Fibroblast of the conjunctiva (primary cell): ENCODE results near the gene PLEKHA3.

Source experiments
- DNase-seq: peaks from one replicate; pipeline ENCODE4 v3.0.0-alpha.2; 2010; ENCODE audit warnings: low read depth

The PLEKHA3 gene

GRCh38 chr2:178478439-178479274 lies 1.6 kb upstream of the PLEKHA3 start, which contains the start of gene FKBP7:
Gene FKBP7, minus strand, starts transcription at chr2:178478600. Its CDS starts 101 bp downstream, at chr2:178478499.
- DNase-seq = peak; percentile 46

GRCh38 chr2:178479275-178479616 lies 1.0 kb upstream of the PLEKHA3 start:
- no peak for DNase-seq

- DNase-seq = no peak
These were observed 465 bp upstream of the PLEKHA3 start for GRCh38 chr2:178479758-178480226.

GRCh38 chr2:178482437-178482836 lies 2.2 kb downstream of the PLEKHA3 start:
- DNase-seq = no peak

GRCh38 chr2:178484245-178485041 lies 4.2 kb downstream of the PLEKHA3 start:
- DNase-seq = no peak

- DNase-seq = no peak
These were observed 5.1 kb downstream of the PLEKHA3 start for GRCh38 chr2:178485356-178485755.

- no peak for DNase-seq
These were observed 11.4 kb downstream of the PLEKHA3 start for GRCh38 chr2:178491612-178492011.

- DNase-seq = no peak
These were observed 15.8 kb downstream of the PLEKHA3 start for GRCh38 chr2:178496049-178496448.

GRCh38 chr2:178498137-178498536 lies 17.9 kb downstream of the PLEKHA3 start:
- no peak for DNase-seq

- no peak for DNase-seq
These were observed 19.4 kb downstream of the PLEKHA3 start for GRCh38 chr2:178499640-178500039.

- no peak for DNase-seq
These were observed 22.5 kb downstream of the PLEKHA3 start for GRCh38 chr2:178502751-178503150.

- DNase-seq = no peak
These were observed 25.8 kb downstream of the PLEKHA3 start for GRCh38 chr2:178506101-178506500.

GRCh38 chr2:178506524-178506923 lies 26.3 kb downstream of the PLEKHA3 start:
- no peak for DNase-seq

- DNase-seq = no peak
These were observed 26.7 kb downstream of the PLEKHA3 start for GRCh38 chr2:178506949-178507348.

- DNase-seq = no peak
These were observed 28.4 kb downstream of the PLEKHA3 start for GRCh38 chr2:178508646-178509045.

GRCh38 chr2:178510384-178510783 lies 30.1 kb downstream of the PLEKHA3 start:
- DNase-seq = no peak

- DNase-seq = no peak
These were observed 32.2 kb downstream of the PLEKHA3 start for GRCh38 chr2:178512484-178512883.

- no peak for DNase-seq
These were observed 33.6 kb downstream of the PLEKHA3 start for GRCh38 chr2:178513876-178514275.

GRCh38 chr2:178514664-178515063 lies 34.4 kb downstream of the PLEKHA3 start:
- no peak for DNase-seq

- no peak for DNase-seq
These were observed 37.2 kb downstream of the PLEKHA3 start for GRCh38 chr2:178517496-178517895.

- DNase-seq = no peak
These were observed 41.3 kb downstream of the PLEKHA3 start for GRCh38 chr2:178521304-178522150.

GRCh38 chr2:178522950-178523595 lies 42.8 kb downstream of the PLEKHA3 start:
- peak; percentile 74 for DNase-seq
